Neuron (in vitro differentiated cells): ENCODE results near the gene CENPX.

Source experiments
- H2AFZ ChIP-seq: one replicate; pipeline ENCODE4 v1.6.1; 2013; ENCODE audit warnings: low read depth, mild to moderate bottlenecking, inconsistent platforms, low read length, moderate library complexity
- H3K27me3 ChIP-seq: one replicate; pipeline ENCODE4 v1.6.1; 2013; ENCODE audit warnings: low read length; ENCODE audit not compliant: insufficient read depth
- H3K36me3 ChIP-seq: one replicate; pipeline ENCODE4 v1.6.1; 2013; ENCODE audit warnings: low read length; ENCODE audit not compliant: insufficient read depth
- H3K4me1 ChIP-seq: one replicate; pipeline ENCODE4 v1.6.1; 2013; ENCODE audit warnings: low read length; ENCODE audit not compliant: insufficient read depth
- H3K4me3 ChIP-seq: 2 replicates; pipeline ENCODE4 v1.5.1; 2013; ENCODE audit warnings: mild to moderate bottlenecking, low read length, moderate library complexity
- H3K9me3 ChIP-seq: one replicate; pipeline ENCODE4 v1.6.1; 2013; ENCODE audit warnings: low read length

CENPX gene

GRCh38 chr17:81995463-81996231 lies 27.0 kb downstream of the CENPX start:
- H3K4me3 ChIP-seq: no peak overlapping the region
- peaks cover 30% of the 10 kb centered on the region for H3K4me1 ChIP-seq
- H3K9me3 ChIP-seq: peaks cover 3% of the 10 kb centered on the region
- no peaks in the 10 kb centered on the region for H3K27me3 ChIP-seq
- H3K36me3 ChIP-seq: peaks cover 5% of the 10 kb centered on the region
- no peak overlapping the region for H2AFZ ChIP-seq

GRCh38 chr17:81994593-81995462 lies 27.9 kb downstream of the CENPX start:
- Histone ChIP-seq H3K4me1 (peaks cover 30% of the 10 kb centered on the region), H3K4me3 (no peak overlapping the region), H3K9me3 (peaks cover 9% of the 10 kb centered on the region), H3K27me3 (no peaks in the 10 kb centered on the region), H2AFZ (no peak overlapping the region), H3K36me3 (peaks cover 5% of the 10 kb centered on the region)

- Histone ChIP-seq H3K4me1 (peaks cover 30% of the 10 kb centered on the region), H3K27me3 (no peaks in the 10 kb centered on the region), H3K4me3 (no peak overlapping the region), H3K9me3 (peaks cover 11% of the 10 kb centered on the region), H2AFZ (no peak overlapping the region), H3K36me3 (peaks cover 5% of the 10 kb centered on the region)
These were observed 28.7 kb downstream of the CENPX start for GRCh38 chr17:81993729-81994592.

GRCh38 chr17:81992306-81993102 lies 30.2 kb downstream of the CENPX start:
- Histone ChIP-seq H3K27me3 (no peaks in the 10 kb centered on the region), H3K9me3 (peaks cover 11% of the 10 kb centered on the region), H3K36me3 (peaks cover 3% of the 10 kb centered on the region), H2AFZ (peak overlapping the region; percentile 66), H3K4me1 (peaks cover 30% of the 10 kb centered on the region), H3K4me3 (peak overlapping the region; percentile 27)

- Histone ChIP-seq H3K36me3 (peaks cover under 1% of the 10 kb centered on the region), H3K4me3 (peak overlapping the region; percentile 27), H3K27me3 (no peaks in the 10 kb centered on the region), H2AFZ (peak overlapping the region; percentile 66), H3K9me3 (peaks cover 11% of the 10 kb centered on the region), H3K4me1 (peaks cover 30% of the 10 kb centered on the region)
These were observed 30.9 kb downstream of the CENPX start for GRCh38 chr17:81991684-81992305.

- H3K4me1 ChIP-seq: peaks cover 30% of the 10 kb centered on the region
These were observed 31.6 kb downstream of the CENPX start for GRCh38 chr17:81990836-81991683.

GRCh38 chr17:81987161-81987770 lies 35.4 kb downstream of the CENPX start:
- H3K4me3 ChIP-seq: no peak overlapping the region
- no peak overlapping the region for H2AFZ ChIP-seq
- peaks cover 11% of the 10 kb centered on the region for H3K9me3 ChIP-seq
- peaks cover 27% of the 10 kb centered on the region for H3K36me3 ChIP-seq
- H3K27me3 ChIP-seq: no peaks in the 10 kb centered on the region
- H3K4me1 ChIP-seq: peaks cover 13% of the 10 kb centered on the region

More at GRCh38 chr17:81990836-81991683, 31.6 kb downstream of the CENPX start:
- Histone ChIP-seq H3K36me3 (peaks cover 5% of the 10 kb centered on the region), H3K4me3 (no peak overlapping the region), H2AFZ (peak overlapping the region; percentile 66), H3K27me3 (no peaks in the 10 kb centered on the region), H3K9me3 (peaks cover 11% of the 10 kb centered on the region)

GRCh38 chr17:81986606-81987005 lies 36.1 kb downstream of the CENPX start:
- peaks cover 27% of the 10 kb centered on the region for H3K36me3 ChIP-seq
- peaks cover 6% of the 10 kb centered on the region for H3K4me1 ChIP-seq
- H3K27me3 ChIP-seq: no peaks in the 10 kb centered on the region
- H2AFZ ChIP-seq: no peak overlapping the region
- peaks cover 11% of the 10 kb centered on the region for H3K9me3 ChIP-seq
- no peak overlapping the region for H3K4me3 ChIP-seq

GRCh38 chr17:81984773-81985410 lies 37.8 kb downstream of the CENPX start:
- H3K9me3 ChIP-seq: peaks cover 2% of the 10 kb centered on the region
- no peak overlapping the region for H3K4me3 ChIP-seq
- H3K27me3 ChIP-seq: no peaks in the 10 kb centered on the region
- no peaks in the 10 kb centered on the region for H3K4me1 ChIP-seq
- H2AFZ ChIP-seq: no peak overlapping the region
- peaks cover 36% of the 10 kb centered on the region for H3K36me3 ChIP-seq

- Histone ChIP-seq H3K27me3 (no peaks in the 10 kb centered on the region), H3K36me3 (peaks cover 36% of the 10 kb centered on the region), H3K4me1 (no peaks in the 10 kb centered on the region), H3K4me3 (no peak overlapping the region), H2AFZ (no peak overlapping the region), H3K9me3 (no peaks in the 10 kb centered on the region)
These were observed 38.9 kb downstream of the CENPX start for GRCh38 chr17:81983639-81984373.
